SK-N-SH treated with all-trans-retinoic acid at 6 μM for 48 hours (cell line): ENCODE data around the gene SYNE4.

Experiments
- ATAC-seq: fragments of 200-7000 bp; cut with Tn5 transposase; 3 replicates; pipeline ENCODE4 v1.9.1; 2020; ENCODE audit warnings: mild to moderate bottlenecking, moderate library complexity
- ARNTL ChIP-seq: fragments of 450-650 bp; formaldehyde crosslinking; IDR thresholded peaks from 2 replicates; pipeline ENCODE4 v1.5.0; 2020; ENCODE audit warnings: low read depth, mild to moderate bottlenecking, moderate library complexity, borderline replicate concordance
- CREB5 ChIP-seq: fragments of 250-450 bp; sonication (Bioruptor Pico); IDR thresholded peaks from 2 replicates; pipeline ENCODE4 v1.5.1; 2020; ENCODE audit warnings: low read depth, mild to moderate bottlenecking, moderate library complexity
- CSRNP3 ChIP-seq: fragments of 250-450 bp; sonication (Bioruptor Pico); IDR thresholded peaks from 2 replicates; pipeline ENCODE4 v1.5.1; 2021; ENCODE audit warnings: mild to moderate bottlenecking, moderate library complexity
- GLIS3 ChIP-seq: fragments of 250-450 bp; sonication (Bioruptor Pico); IDR thresholded peaks from 2 replicates; pipeline ENCODE4 v1.5.0; 2020; ENCODE audit warnings: mild to moderate bottlenecking, moderate library complexity
- OSR1 ChIP-seq: fragments of 250-450 bp; sonication (Bioruptor Pico); IDR thresholded peaks from 2 replicates; pipeline ENCODE4 v1.8.0; 2022; ENCODE audit warnings: moderate library complexity, mild to moderate bottlenecking, inconsistent platforms
- PATZ1 ChIP-seq: fragments of 250-450 bp; sonication (Bioruptor Pico); IDR thresholded peaks from 2 replicates; pipeline ENCODE4 v1.8.0; 2020; ENCODE audit warnings: mild to moderate bottlenecking, moderate library complexity, borderline replicate concordance
- POU6F1 ChIP-seq: fragments of 250-450 bp; sonication (Bioruptor Pico); IDR thresholded peaks from 2 replicates; pipeline ENCODE4 v1.8.0; 2021; ENCODE audit warnings: low read depth, mild to moderate bottlenecking, moderate library complexity, borderline replicate concordance
- PPARA ChIP-seq: fragments of 250-450 bp; sonication (Bioruptor Pico); IDR thresholded peaks from 2 replicates; pipeline ENCODE4 v1.5.0; 2020; ENCODE audit warnings: mild to moderate bottlenecking, borderline replicate concordance
- RARB ChIP-seq: fragments of 250-450 bp; sonication (Bioruptor Pico); IDR thresholded peaks from 2 replicates; pipeline ENCODE4 v1.8.0; 2021; ENCODE audit warnings: mild to moderate bottlenecking, moderate library complexity
- SNAI2 ChIP-seq: fragments of 250-450 bp; sonication (Bioruptor Pico); IDR thresholded peaks from 2 replicates; pipeline ENCODE4 v1.5.0; 2020; ENCODE audit warnings: mild to moderate bottlenecking, moderate library complexity
- TCF4 ChIP-seq: fragments of 250-450 bp; sonication (Bioruptor Pico); IDR thresholded peaks from 2 replicates; pipeline ENCODE4 v1.8.0; 2021; ENCODE audit warnings: mild to moderate bottlenecking, moderate library complexity, borderline replicate concordance
- TSHZ2 ChIP-seq: fragments of 250-450 bp; sonication (Bioruptor Pico); IDR thresholded peaks from 2 replicates; pipeline ENCODE4 v1.5.0; 2020; ENCODE audit warnings: mild to moderate bottlenecking, moderate library complexity
- ZC3H10 ChIP-seq: fragments of 250-450 bp; sonication (Bioruptor Pico); IDR thresholded peaks from 2 replicates; pipeline ENCODE4 v1.5.1; 2021; ENCODE audit warnings: mild to moderate bottlenecking, moderate library complexity
- ZFP3 ChIP-seq: fragments of 250-450 bp; sonication (Bioruptor Pico); IDR thresholded peaks from 2 replicates; pipeline ENCODE4 v1.5.0; 2020; ENCODE audit warnings: mild to moderate bottlenecking, moderate library complexity
- ZFP30 ChIP-seq: fragments of 450-650 bp; formaldehyde crosslinking; IDR thresholded peaks from 2 replicates; pipeline ENCODE4 v1.5.0; 2022; ENCODE audit warnings: mild to moderate bottlenecking, moderate library complexity
- ZNF565 ChIP-seq: fragments of 450-650 bp; formaldehyde crosslinking; conservative IDR thresholded peaks from 2 replicates; pipeline ENCODE4 v1.5.0; 2020; ENCODE audit warnings: low read depth, mild to moderate bottlenecking, moderate library complexity
- ZNF70 ChIP-seq: fragments of 450-650 bp; formaldehyde crosslinking; IDR thresholded peaks from 2 replicates; pipeline ENCODE4 v1.5.0; 2020; ENCODE audit warnings: mild to moderate bottlenecking, moderate library complexity

SYNE4 gene

GRCh38 chr19:36009633-36010379, 1.2 kb upstream of the SYNE4 start:
- TF ChIP-seq PATZ1: no peak
- no peak for ATAC-seq

- TF ChIP-seq TCF4: no peak
- no peak for TF ChIP-seq CSRNP3 (CRISPR knock-in tag)
- TF ChIP-seq POU6F1 (CRISPR knock-in tag): no peak
- ATAC-seq: peak; percentile 73
These were observed 607 bp upstream of the SYNE4 start for GRCh38 chr19:36009220-36009619.

GRCh38 chr19:36006955-36007354, 1.7 kb downstream of the SYNE4 start:
- ATAC-seq: no peak
- TF ChIP-seq TSHZ2 (no peak), CSRNP3 (CRISPR knock-in tag) (no peak), PPARA (no peak), POU6F1 (CRISPR knock-in tag) (no peak), PATZ1 (no peak), SNAI2 (CRISPR knock-in tag) (no peak), ARNTL (CRISPR knock-in tag) (no peak), ZNF70 (no peak), GLIS3 (CRISPR knock-in tag) (no peak), ZFP3 (no peak), ZFP30 (no peak), OSR1 (CRISPR knock-in tag) (no peak), ZNF565 (CRISPR knock-in tag) (no peak), ZC3H10 (CRISPR knock-in tag) (no peak), RARB (no peak), CREB5 (CRISPR knock-in tag) (no peak)
